Astrocyte (in vitro differentiated cells and primary cell): Measurements from ENCODE around the gene MEGF11.

ENCODE experiments used
- CTCF ChIP-seq: IDR thresholded peaks from 2 replicates; pipeline ENCODE4 v1.5.1; 2011; ENCODE audit warnings: low read depth, mild to moderate bottlenecking, inconsistent platforms, low read length, moderate library complexity; ENCODE audit not compliant: insufficient read depth
- EZH2 ChIP-seq: IDR thresholded peaks from 2 replicates; pipeline ENCODE4 v1.6.1; 2012; ENCODE audit warnings: mild to moderate bottlenecking, low read length, inconsistent platforms; ENCODE audit not compliant: insufficient read depth

- TF ChIP-seq CTCF (no peak), EZH2 (no peak)
Observed at GRCh38 chr15:65868546-65869125, 384.9 kb downstream of the MEGF11 start.
